Testis (tissue), 2 donors: ENCODE data around the gene MMRN1.

Source experiments
- CTCF ChIP-seq, 3 experiments: fragments of 450-650 bp in 2 of 3; fragments of 200-600 bp in 1 of 3; sonication (generic) in 1 of 3; IDR thresholded peaks; one replicate each; pipeline ENCODE4 v1.5.1; 2016 to 2019; ENCODE audit warnings: antibody characterized with exemption in 3 of 3, mild to moderate bottlenecking in 2 of 3, moderate library complexity in 1 of 3
- POLR2A ChIP-seq: fragments of 450-650 bp; IDR thresholded peaks from one replicate; pipeline ENCODE4 v1.6.1; 2017; ENCODE audit warnings: antibody characterized with exemption, mild to moderate bottlenecking, moderate library complexity

DNA sequence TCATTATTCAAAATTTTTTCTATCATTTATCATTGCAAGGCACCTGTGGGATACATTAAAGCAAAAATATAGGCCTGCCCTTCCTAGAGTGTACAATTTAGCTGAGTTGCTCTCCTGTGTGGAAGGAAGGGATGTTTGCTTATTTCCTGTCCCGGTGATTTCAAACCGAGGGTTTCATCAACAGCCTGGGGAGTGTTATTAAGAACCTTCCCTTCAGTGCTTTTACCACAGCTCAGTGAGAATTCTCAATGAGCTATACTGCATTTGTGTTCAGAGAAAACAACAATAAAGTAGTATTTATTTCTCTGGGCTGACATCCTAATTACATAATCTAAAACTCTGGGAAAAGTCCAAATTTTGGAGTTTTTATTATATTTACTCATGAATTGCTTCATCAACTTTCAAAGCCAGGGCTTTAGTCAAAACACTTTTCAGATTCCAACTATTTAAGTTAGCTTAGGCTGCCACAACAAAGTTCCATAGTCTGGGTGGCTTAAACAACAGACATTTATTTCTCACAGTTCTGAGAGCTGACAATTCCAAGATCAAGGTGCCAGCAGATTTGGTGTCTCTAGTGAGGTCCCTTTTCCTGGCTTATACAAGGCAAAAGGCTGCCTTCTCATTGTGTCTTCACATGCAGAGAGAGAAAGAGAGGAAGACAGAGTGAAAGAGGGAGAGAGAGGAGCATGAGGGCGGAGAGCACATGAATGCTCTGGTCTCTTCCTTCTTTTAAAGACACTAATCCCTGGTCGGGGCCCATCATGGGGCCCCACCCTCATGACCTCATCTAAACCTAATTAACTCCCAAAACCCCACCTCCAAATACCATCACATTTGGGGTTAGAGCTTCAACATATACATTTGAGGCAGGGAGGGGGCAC, 62.6 kb downstream of the MMRN1 start:
- TF ChIP-seq CTCF (IDR thresholded peaks at IDR 0.05) (no peak), POLR2A (no peak)
